GM12892 (cell line): ENCODE measurements around the gene ZNF224. TPM values are rescaled to one million over a fixed set of nuclear protein-coding genes. Genes with fewer than 3 reads are reported as not detected.

ENCODE experiments used
- DNase-seq: peaks from one replicate; pipeline ENCODE4 v3.0.0; 2011; ENCODE audit not compliant: insufficient read length
- FAIRE-seq: peaks from 2 replicates; lab custom pipeline; 2011; peaks lifted over from hg19 to GRCh38; lab: Jason Lieb, UNC
- POLR2A ChIP-seq: IDR thresholded peaks from 2 replicates; pipeline ENCODE4 v1.6.1; 2011; ENCODE audit warnings: low read depth, low read length, control low read depth
- POLR2AphosphoS5 ChIP-seq: IDR thresholded peaks from 2 replicates; pipeline ENCODE4 v1.6.1; 2011; ENCODE audit warnings: low read depth, low read length, control low read depth
- TAF1 ChIP-seq: IDR thresholded peaks from 2 replicates; pipeline ENCODE4 v1.6.1; 2011; ENCODE audit warnings: low read depth, mild to moderate bottlenecking, control low read depth, low read length, borderline replicate concordance
- polyA plus RNA-seq: library from polyadenylated mRNA; unstranded; fragments of >200 nt; gene quantifications from one replicate; pipeline ENCODE4 v1.2.1, GENCODE V29; 2012; ENCODE audit warnings: missing spikeins, inconsistent platforms; ENCODE audit not compliant: missing spikeins

Gene ZNF224
- 22.3 TPM for polyA plus RNA-seq

- peak; percentile 93 for FAIRE-seq
- TF ChIP-seq POLR2AphosphoS5 (no peak), POLR2A (peak; percentile 58; the same call in 1 of the 2 replicates), TAF1 (no peak)
- DNase-seq = peak; percentile 75
These were observed at the start of gene ZNF224 for GRCh38 chr19:44093931-44094765. TSS of gene ZNF224 (plus strand) at chr19:44094361. CDS start at chr19:44097874, 3,513 bp downstream.

- DNase-seq (no peak), FAIRE-seq (peak; percentile 66)
- TF ChIP-seq POLR2AphosphoS5 (no peak), POLR2A (no peak), TAF1 (no peak)
These were observed 43.2 kb upstream of the ZNF224 start for GRCh38 chr19:44050740-44051649.

GRCh38 chr19:44051650-44052402, 42.3 kb upstream of the ZNF224 start, which contains the start of gene ZNF223:
TSS of gene ZNF223 (plus strand) at chr19:44052036. CDS start at chr19:44055177, 3,141 bp downstream.
- peak; percentile 47 for DNase-seq
- peak; percentile 66 for FAIRE-seq
- TF ChIP-seq POLR2A = no peak
- no peak for TF ChIP-seq POLR2AphosphoS5
- TF ChIP-seq TAF1 = no peak

GRCh38 chr19:44055870-44056269, 38.3 kb upstream of the ZNF224 start:
- no peak for TF ChIP-seq TAF1
- TF ChIP-seq POLR2A = no peak
- TF ChIP-seq POLR2AphosphoS5 = no peak
- FAIRE-seq = no peak
- DNase-seq = no peak

- DNase-seq (no peak), FAIRE-seq (no peak)
- no peak for TF ChIP-seq POLR2A
- no peak for TF ChIP-seq POLR2AphosphoS5
- TF ChIP-seq TAF1 = no peak
These were observed 34.9 kb upstream of the ZNF224 start for GRCh38 chr19:44059229-44059628.

GRCh38 chr19:44061038-44061437, 33.1 kb upstream of the ZNF224 start:
- TF ChIP-seq POLR2AphosphoS5 (no peak), POLR2A (no peak), TAF1 (no peak)

GRCh38 chr19:44066305-44066704, 27.9 kb upstream of the ZNF224 start:
- TF ChIP-seq POLR2AphosphoS5 = no peak
- TF ChIP-seq TAF1 = no peak
- no peak for TF ChIP-seq POLR2A
- no peak for FAIRE-seq
- no peak for DNase-seq

More at GRCh38 chr19:44061038-44061437, 33.1 kb upstream of the ZNF224 start:
- FAIRE-seq = no peak
- no peak for DNase-seq

- no peak for DNase-seq
- no peak for FAIRE-seq
- no peak for TF ChIP-seq POLR2AphosphoS5
- TF ChIP-seq POLR2A = no peak
- no peak for TF ChIP-seq TAF1
These were observed 24.7 kb upstream of the ZNF224 start for GRCh38 chr19:44069415-44069814.

GRCh38 chr19:44071824-44072542, 22.2 kb upstream of the ZNF224 start, which contains the start of gene ZNF284:
TSS of gene ZNF284 (plus strand) at chr19:44072159. CDS start at chr19:44076390, 4,231 bp downstream.
- TF ChIP-seq POLR2AphosphoS5 (no peak), POLR2A (no peak; the same call in 1 of the 2 replicates), TAF1 (0 out of 2 replicates have a peak, but pooled peaks have one; percentile 26)
- FAIRE-seq (peak; percentile 97), DNase-seq (peak; percentile 70)
